GM18868 (cell line): ENCODE data around the gene UBAP1L.
"Not testable (repeated sequence)": the region's sequence is repeated elsewhere in the genome, so short reads cannot be mapped to it uniquely, and the experiment has no call there.

ENCODE experiments used
- ATAC-seq: cut with Tn5 transposase; IDR thresholded peaks from one replicate; pipeline ENCODE4 v1.9.1; 2021; ENCODE audit warnings: mild to moderate bottlenecking, moderate library complexity; ENCODE audit not compliant: unreplicated experiment

The UBAP1L gene

DNA sequence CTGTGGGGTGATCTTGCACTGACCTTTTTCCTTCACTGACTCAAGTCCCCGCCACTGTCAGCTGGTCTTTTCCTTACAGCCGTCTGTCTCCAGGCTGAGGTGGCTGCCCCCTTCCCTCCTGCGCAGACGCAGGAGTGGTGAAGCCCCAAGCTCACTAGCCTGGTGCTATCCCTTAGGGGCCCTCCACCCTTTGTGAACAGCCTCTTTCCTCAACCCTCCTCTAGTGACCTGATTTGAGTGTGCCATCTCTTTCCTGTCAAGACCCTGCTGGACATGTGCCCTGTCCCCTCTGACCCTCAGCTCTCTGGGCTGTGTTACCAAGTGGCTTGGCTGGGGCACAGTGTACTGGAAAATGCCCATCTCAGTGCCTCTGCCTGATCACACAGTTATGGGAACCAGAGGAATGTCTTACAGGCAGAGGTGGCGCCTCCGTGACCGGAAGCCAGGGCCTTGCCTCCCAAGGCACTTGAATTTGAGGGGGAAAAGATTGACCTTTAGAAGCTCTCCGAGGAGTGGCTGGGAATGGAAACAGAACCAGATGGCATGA is 29.7 kb downstream of the UBAP1L start:
- ATAC-seq = no peak

GRCh38 chr15:65084500-65085206 is 30.3 kb downstream of the UBAP1L start:
- no peak for ATAC-seq

- ATAC-seq = no peak
Observed at GRCh38 chr15:65083262-65083701, 31.7 kb downstream of the UBAP1L start.

DNA sequence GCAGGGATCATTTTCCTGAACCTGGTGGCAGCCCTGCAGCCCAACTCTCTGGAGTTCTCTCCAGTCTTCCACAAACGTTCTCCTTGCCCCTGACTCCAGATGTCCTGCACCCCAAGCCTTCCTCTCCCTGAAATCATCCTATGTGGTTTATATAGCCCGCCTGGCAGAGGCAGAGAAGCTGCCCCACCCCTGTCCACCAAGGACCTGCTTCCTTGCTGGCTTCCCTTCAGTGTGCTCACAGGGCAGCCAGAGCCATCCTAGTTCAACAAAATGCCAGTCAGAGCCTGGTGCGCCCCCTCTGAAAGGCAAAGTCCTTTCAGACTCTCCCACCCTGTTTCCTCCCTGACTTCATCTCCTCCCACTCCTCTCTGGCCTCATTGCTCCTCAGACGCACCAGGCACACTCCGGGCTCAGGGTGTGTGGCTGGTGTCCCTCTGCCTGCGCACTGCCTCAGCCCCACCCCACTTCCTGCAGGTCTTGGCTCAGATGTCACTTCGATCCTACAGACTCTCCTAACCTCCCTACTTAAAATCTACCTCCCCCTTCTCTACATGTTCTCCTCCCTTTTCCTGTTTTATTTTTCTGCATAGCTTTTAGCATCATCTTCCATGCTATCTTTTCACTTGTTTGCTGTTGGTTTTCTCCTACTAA is 32.6 kb downstream of the UBAP1L start:
- ATAC-seq = no peak

DNA sequence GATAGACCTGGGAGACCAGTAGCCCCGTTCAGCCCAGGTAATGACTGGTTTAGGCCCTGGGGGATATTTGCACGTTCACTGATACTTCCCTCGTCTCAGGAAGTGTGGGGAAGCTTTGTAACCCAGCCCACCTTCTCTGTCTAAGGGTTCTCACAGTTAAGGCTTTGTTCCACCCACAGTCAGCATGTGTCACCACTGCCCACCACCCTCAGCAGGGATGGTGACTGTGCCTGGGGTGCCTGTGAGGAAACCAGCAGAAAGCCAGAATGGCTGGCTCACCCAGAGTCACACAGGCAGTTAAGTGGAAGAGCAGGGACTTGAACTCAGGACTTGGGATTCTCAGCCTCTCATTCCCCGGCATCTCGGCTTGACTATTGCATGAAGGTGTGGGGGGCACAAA is 33.2 kb downstream of the UBAP1L start:
- no peak for ATAC-seq

DNA sequence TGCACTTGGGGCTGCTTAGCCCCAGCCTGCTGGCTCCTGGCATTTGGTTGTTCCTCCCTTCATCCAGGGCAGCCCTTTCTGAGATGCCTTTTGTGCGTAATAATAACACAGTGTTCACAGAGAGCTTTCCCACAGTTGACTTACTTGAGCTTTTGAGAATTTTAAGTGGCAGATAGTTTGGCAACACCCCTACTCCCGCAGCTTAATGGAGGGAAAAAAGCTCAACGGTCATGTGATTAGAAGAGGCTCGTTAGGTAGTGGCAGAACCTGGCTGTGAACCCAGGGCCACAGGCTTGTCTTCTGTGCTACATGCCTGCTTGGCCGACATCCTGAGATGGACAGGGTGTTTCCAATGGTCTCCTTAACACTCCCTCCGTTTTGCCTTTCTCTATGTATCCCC is 33.7 kb downstream of the UBAP1L start:
- ATAC-seq = no peak

GRCh38 chr15:65079580-65079979 is 35.4 kb downstream of the UBAP1L start:
- no peak for ATAC-seq

DNA sequence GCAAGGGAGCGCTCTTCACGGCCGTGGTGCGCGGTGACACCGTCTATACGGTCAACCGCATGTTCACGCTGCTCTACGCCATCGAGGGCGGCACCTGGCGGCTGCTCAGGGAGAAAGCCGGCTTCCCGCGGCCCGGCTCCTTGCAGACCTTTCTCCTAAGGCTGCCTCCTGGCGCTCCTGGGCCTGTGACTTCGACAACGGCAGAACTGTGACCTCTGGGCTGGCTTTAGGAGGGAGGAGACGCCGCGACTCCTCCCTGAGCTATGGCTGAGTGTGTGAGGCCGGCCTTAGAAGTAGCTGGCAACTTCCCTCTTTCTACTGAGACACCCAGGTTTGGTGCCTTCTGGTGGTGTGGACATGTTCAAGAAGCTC is 37.0 kb downstream of the UBAP1L start:
- no peak for ATAC-seq

DNA sequence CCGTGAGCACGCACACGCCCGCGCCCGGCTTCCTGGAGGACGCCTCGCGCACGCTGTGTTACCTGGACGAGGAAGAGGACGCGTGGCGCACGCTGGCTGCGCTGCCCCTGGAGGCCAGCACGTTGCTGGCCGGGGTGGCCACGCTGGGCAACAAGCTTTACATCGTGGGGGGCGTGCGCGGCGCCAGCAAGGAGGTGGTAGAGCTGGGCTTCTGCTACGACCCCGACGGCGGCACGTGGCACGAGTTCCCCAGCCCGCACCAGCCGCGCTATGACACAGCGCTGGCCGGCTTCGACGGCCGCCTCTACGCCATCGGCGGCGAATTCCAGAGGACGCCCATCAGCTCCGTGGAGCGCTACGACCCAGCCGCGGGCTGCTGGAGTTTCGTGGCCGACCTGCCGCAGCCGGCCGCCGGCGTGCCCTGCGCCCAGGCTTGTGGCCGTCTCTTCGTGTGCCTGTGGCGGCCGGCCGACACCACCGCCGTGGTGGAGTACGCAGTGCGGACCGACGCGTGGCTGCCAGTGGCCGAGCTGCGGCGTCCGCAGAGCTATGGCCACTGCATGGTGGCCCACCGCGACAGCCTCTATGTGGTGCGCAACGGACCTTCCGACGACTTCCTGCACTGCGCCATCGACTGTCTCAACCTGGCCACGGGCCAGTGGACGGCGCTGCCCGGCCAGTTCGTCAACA is 37.6 kb downstream of the UBAP1L start:
- ATAC-seq = no peak

DNA sequence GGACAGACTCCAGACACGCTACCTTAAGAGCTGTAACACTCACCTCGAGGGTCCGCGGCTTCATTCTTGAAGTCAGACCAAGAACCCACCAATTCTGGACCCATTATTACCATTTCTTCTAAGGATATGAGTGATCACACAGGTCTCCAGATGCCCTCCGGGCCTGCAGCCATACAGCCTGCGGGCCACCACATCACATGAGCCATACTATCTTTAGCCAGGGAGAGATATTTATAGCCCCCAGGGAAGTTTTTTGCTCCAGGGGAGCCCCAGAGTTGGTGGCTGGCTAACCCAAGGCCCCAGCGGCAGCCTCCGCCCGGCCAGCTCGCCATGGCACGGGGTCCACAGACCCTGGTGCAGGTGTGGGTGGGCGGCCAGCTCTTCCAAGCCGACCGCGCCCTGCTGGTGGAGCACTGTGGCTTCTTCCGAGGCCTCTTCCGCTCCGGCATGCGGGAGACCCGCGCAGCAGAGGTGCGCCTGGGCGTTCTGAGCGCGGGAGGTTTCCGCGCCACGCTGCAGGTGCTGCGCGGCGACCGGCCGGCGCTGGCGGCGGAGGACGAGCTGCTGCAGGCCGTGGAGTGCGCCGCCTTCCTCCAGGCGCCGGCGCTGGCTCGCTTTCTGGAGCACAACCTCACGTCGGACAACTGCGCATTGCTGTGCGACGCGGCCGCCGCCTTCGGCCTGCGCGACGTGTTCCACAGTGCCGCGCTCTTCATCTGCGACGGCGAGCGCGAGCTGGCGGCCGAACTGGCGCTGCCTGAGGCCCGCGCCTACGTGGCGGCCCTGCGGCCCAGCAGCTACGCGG is 38.3 kb downstream of the UBAP1L start, which contains the start of gene KBTBD13:
Gene KBTBD13, plus strand, starts transcription at position 261 of the 805 bp plus-strand sequence. Its CDS starts 70 bp downstream, at position 331.
- no peak for ATAC-seq

- ATAC-seq = not testable (repeated sequence)
Observed at GRCh38 chr15:65075607-65076395, 39.2 kb downstream of the UBAP1L start.

GRCh38 chr15:65074946-65075345 is 40.1 kb downstream of the UBAP1L start:
- not testable (repeated sequence) for ATAC-seq

- ATAC-seq = no peak
Observed at GRCh38 chr15:65072617-65073016, 42.4 kb downstream of the UBAP1L start.

DNA sequence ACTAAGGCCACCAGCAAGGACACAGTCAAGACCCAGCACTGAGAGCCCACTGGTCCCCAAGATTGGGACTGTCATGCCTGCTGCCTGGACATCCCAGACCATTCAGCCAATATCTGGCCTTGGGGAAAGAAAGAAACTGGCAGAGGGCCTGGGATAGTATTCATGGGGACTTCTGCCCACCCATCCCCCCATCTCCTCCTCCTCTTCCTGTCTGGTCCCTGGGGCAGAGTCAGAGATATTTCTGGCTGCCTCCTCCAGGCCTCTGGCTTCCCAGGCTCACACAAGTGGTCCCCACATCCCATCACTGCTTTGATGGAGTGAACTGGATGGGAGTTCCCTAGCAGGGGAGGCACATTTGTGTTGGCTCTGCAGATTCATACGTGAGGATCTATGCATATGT is 43.0 kb downstream of the UBAP1L start:
- ATAC-seq = no peak

- no peak for ATAC-seq
Observed at GRCh38 chr15:65071381-65071811, 43.6 kb downstream of the UBAP1L start.

GRCh38 chr15:65069779-65070546 is 45.0 kb downstream of the UBAP1L start:
- no peak for ATAC-seq

GRCh38 chr15:65069179-65069578 is 45.8 kb downstream of the UBAP1L start:
- ATAC-seq = no peak

DNA sequence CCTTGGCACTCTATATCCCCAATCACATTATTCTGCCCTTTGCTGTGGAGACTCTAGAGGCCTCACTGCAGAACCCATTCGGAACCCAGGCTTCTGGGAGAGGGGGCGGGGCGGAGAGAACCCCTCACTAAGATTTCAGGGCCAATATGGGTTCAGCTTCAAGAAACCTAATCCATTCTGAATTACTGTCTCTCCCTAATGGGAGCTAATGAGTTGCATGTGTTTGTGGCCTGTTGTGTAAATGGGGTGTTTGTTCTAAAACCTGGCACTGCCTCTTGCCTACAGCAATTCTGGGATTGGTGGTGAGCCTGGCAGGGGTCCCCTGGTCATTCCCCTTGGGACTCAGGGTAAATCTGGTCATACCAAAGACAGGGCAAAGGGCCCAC is 46.6 kb downstream of the UBAP1L start:
- no peak for ATAC-seq
